ENCODE results near the gene TDG.

DNA sequence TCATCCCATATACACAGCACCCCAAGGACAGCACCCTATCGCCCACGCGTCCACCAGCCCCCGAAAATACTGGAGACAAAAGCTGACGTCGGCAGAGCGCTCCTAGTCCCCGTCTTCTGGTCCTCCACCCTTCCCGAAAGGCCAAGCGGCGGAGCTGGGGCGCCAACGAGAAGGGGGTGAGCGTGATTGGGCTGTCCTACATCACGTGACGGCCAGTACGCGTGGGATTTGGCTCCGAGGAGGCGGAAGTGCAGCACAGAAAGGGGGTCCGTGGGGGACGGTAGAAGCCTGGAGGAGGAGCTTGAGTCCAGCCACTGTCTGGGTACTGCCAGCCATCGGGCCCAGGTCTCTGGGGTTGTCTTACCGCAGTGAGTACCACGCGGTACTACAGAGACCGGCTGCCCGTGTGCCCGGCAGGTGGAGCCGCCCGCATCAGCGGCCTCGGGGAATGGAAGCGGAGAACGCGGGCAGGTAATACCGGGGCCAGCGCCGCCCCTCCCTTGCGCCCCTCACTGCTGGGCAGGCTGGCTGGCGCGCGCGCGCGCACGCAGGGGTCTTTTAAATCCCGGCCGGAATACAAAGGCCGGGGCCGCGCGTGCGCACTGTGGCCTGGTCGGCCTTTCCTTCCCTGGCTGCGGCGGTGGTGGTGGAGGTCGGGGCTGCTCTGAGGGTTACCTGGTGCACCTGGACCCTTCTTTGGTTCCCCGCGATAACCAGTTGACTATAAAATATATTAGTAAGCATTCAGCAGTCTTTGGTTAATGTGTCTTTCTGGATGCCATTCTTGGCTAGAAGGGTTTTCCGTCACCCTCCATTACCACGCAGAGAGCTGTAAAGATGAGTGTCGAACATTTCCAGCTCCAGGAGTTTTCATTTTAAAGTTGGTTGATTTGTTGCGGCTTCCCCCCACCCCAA lies at the start of gene TDG:
- TF ChIP-seq POLR2A (IDR thresholded peaks at IDR 0.05; ENCODE audit: low read length) (peak; percentile 98), GATA1 (IDR thresholded peaks at IDR 0.05; ENCODE audit: low read depth, low read length) (no peak)

Measured in erythroblast (primary cell).